HEK293 (cell line): ENCODE results near the gene HECTD4.

Experiments used
- GLIS2 ChIP-seq: fragments of 450-650 bp; formaldehyde crosslinking; IDR thresholded peaks from 2 replicates; pipeline ENCODE4 v1.5.1; 2016; ENCODE audit warnings: missing biosample characterization, missing genetic modification characterization
- TCF7L2 ChIP-seq: IDR thresholded peaks from 2 replicates; pipeline ENCODE4 v1.6.1; 2011; ENCODE audit warnings: low read depth, mild to moderate bottlenecking, inconsistent platforms, low read length, moderate library complexity, borderline replicate concordance
- YY1 ChIP-seq: fragments of 450-650 bp; formaldehyde crosslinking; IDR thresholded peaks from 2 replicates; pipeline ENCODE4 v1.5.1; 2018; ENCODE audit warnings: missing biosample characterization, missing genetic modification characterization
- ZBTB20 ChIP-seq: fragments of 450-650 bp; formaldehyde crosslinking; IDR thresholded peaks from 2 replicates; pipeline ENCODE4 v1.5.1; 2016; ENCODE audit warnings: missing biosample characterization, missing genetic modification characterization
- ZEB2 ChIP-seq: fragments of 450-650 bp; formaldehyde crosslinking; IDR thresholded peaks from 2 replicates; pipeline ENCODE4 v1.5.1; 2016; ENCODE audit warnings: missing biosample characterization, missing genetic modification characterization
- ZNF114 ChIP-seq: fragments of 450-650 bp; formaldehyde crosslinking; IDR thresholded peaks from 2 replicates; pipeline ENCODE4 v1.5.0; 2017; ENCODE audit warnings: missing biosample characterization, missing genetic modification characterization
- ZNF138 ChIP-seq: fragments of 450-650 bp; formaldehyde crosslinking; IDR thresholded peaks from 2 replicates; pipeline ENCODE4 v1.5.1; 2016; ENCODE audit warnings: missing biosample characterization, missing genetic modification characterization, borderline replicate concordance
- ZNF223 ChIP-seq: fragments of 450-650 bp; formaldehyde crosslinking; IDR thresholded peaks from 2 replicates; pipeline ENCODE4 v1.5.1; 2016; ENCODE audit warnings: missing biosample characterization, missing genetic modification characterization
- ZNF324 ChIP-seq: fragments of 450-650 bp; formaldehyde crosslinking; IDR thresholded peaks from 2 replicates; pipeline ENCODE4 v1.5.1; 2016; ENCODE audit warnings: missing biosample characterization, missing genetic modification characterization
- ZNF37A ChIP-seq: fragments of 450-650 bp; IDR thresholded peaks from 2 replicates; pipeline ENCODE4 v1.5.1; 2018; ENCODE audit warnings: missing biosample characterization, missing genetic modification characterization
- ZNF423 ChIP-seq: fragments of 450-650 bp; formaldehyde crosslinking; IDR thresholded peaks from 2 replicates; pipeline ENCODE4 v1.5.1; 2016; ENCODE audit warnings: missing biosample characterization, missing genetic modification characterization
- ZNF658 ChIP-seq: fragments of 450-650 bp; formaldehyde crosslinking; IDR thresholded peaks from 2 replicates; pipeline ENCODE4; 2016; ENCODE audit warnings: missing biosample characterization, missing genetic modification characterization
- ZNF830 ChIP-seq: fragments of 450-650 bp; IDR thresholded peaks from 2 replicates; pipeline ENCODE4 v1.5.0; 2018; ENCODE audit warnings: missing biosample characterization, missing genetic modification characterization, low read depth, mild to moderate bottlenecking, moderate library complexity
- TF ChIP-seq, protein P1 (sequence below): fragments of 450-650 bp; formaldehyde crosslinking; IDR thresholded peaks from 2 replicates; pipeline ENCODE4 v1.5.1; 2016; ENCODE audit warnings: missing biosample characterization, missing genetic modification characterization
- TF ChIP-seq, protein P2 (sequence below): fragments of 450-650 bp; formaldehyde crosslinking; IDR thresholded peaks from 2 replicates; pipeline ENCODE4 v1.5.1; 2016; ENCODE audit warnings: missing biosample characterization, missing genetic modification characterization
- TF ChIP-seq, protein P3 (sequence below): sonication (generic); formaldehyde crosslinking; IDR thresholded peaks from 2 replicates; pipeline ENCODE4 v1.8.1; 2022; ENCODE audit warnings: mild to moderate bottlenecking, moderate library complexity, missing genetic modification reagents
- TF ChIP-seq, protein P4 (sequence below): fragments of 450-650 bp; formaldehyde crosslinking; conservative IDR thresholded peaks from 2 replicates; pipeline ENCODE4 v1.5.1; 2016; ENCODE audit warnings: low read depth, missing biosample characterization, missing genetic modification characterization
- TF ChIP-seq, protein P5 (sequence below): fragments of 450-650 bp; formaldehyde crosslinking; IDR thresholded peaks from 2 replicates; pipeline ENCODE4 v1.5.1; 2016; ENCODE audit warnings: missing biosample characterization, missing genetic modification characterization
- TF ChIP-seq, protein P6 (sequence below): fragments of 450-650 bp; formaldehyde crosslinking; IDR thresholded peaks from 2 replicates; pipeline ENCODE4 v1.5.1; 2016; ENCODE audit warnings: missing biosample characterization, missing genetic modification characterization
- TF ChIP-seq, protein P7 (sequence below): fragments of 450-650 bp; formaldehyde crosslinking; conservative IDR thresholded peaks from 2 replicates; pipeline ENCODE4 v1.5.1; 2016; ENCODE audit warnings: low read depth, missing biosample characterization, missing genetic modification characterization

Gene HECTD4

DNA sequence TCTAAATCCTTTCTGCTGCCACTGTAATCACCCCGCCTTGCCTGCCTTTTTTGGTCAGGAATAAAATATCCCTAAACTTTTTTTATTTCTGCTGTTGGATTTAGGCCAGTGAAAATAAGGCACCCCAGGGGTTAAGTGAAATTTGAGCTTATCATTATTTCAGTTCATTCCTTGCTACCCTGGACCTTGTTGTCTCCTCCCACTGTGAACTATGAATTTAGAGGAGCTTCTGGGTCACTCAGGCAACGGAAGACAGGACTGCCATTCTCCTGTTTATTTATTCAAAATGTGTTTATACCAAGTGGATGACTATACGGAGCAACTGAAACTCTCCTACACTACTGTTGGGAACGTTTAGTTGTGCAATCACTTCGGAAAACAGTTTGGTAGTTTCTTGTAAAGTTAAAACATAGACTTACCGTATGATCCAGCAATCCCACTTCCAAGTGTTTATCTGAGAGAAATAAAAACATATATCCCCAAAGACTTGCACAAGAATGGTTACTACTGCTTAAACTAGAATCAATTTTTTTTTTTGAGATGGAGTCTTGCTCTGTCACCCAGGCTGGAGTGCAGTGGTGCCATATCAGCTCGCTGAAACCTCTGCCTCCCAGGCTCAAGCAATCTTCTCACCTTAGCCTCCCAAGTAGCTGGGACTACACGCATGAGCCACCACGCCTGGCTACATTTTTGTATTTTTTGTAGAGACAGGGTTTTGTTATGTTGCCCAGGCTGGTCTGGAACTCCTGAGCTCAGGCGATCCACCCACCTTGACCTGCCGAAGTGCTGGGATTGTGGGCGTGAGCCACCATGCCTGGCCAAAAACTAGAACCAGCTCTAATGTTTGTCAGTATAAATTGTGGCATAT, 259.2 kb downstream of the HECTD4 start (continued):
- TF ChIP-seq, protein P1, sequence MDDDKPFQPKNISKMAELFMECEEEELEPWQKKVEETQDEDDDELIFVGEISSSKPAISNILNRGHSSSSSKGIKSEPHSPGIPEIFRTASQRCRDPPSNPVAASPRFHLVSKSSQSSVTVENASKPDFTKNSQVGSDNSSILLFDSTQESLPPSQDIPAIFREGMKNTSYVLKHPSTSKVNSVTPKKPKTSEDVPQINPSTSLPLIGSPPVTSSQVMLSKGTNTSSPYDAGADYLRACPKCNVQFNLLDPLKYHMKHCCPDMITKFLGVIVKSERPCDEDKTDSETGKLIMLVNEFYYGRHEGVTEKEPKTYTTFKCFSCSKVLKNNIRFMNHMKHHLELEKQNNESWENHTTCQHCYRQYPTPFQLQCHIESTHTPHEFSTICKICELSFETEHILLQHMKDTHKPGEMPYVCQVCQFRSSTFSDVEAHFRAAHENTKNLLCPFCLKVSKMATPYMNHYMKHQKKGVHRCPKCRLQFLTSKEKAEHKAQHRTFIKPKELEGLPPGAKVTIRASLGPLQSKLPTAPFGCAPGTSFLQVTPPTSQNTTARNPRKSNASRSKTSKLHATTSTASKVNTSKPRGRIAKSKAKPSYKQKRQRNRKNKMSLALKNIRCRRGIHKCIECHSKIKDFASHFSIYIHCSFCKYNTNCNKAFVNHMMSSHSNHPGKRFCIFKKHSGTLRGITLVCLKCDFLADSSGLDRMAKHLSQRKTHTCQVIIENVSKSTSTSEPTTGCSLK (tag by site-specific recombination), result no peak
- TF ChIP-seq ZNF37A (tag by site-specific recombination), result no peak
- no peak for TF ChIP-seq ZNF114
- no peak for TF ChIP-seq GLIS2
- 0 out of 2 replicates have a peak, but pooled peaks have one; percentile 58 for TF ChIP-seq ZEB2 (tag by site-specific recombination)
- TF ChIP-seq ZNF324 (tag by site-specific recombination), result no peak
- TF ChIP-seq ZNF830, result no peak
- TF ChIP-seq, protein P2, sequence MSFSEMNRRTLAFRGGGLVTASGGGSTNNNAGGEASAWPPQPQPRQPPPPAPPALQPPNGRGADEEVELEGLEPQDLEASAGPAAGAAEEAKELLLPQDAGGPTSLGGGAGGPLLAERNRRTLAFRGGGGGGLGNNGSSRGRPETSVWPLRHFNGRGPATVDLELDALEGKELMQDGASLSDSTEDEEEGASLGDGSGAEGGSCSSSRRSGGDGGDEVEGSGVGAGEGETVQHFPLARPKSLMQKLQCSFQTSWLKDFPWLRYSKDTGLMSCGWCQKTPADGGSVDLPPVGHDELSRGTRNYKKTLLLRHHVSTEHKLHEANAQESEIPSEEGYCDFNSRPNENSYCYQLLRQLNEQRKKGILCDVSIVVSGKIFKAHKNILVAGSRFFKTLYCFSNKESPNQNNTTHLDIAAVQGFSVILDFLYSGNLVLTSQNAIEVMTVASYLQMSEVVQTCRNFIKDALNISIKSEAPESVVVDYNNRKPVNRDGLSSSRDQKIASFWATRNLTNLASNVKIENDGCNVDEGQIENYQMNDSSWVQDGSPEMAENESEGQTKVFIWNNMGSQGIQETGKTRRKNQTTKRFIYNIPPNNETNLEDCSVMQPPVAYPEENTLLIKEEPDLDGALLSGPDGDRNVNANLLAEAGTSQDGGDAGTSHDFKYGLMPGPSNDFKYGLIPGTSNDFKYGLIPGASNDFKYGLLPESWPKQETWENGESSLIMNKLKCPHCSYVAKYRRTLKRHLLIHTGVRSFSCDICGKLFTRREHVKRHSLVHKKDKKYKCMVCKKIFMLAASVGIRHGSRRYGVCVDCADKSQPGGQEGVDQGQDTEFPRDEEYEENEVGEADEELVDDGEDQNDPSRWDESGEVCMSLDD, result no peak
- TF ChIP-seq ZBTB20 (tag by site-specific recombination), result 0 out of 2 replicates have a peak, but pooled peaks have one; percentile 14
- TF ChIP-seq ZNF658 (tag by site-specific recombination), result no peak
- no peak for TF ChIP-seq ZNF138
- TF ChIP-seq, protein P3, sequence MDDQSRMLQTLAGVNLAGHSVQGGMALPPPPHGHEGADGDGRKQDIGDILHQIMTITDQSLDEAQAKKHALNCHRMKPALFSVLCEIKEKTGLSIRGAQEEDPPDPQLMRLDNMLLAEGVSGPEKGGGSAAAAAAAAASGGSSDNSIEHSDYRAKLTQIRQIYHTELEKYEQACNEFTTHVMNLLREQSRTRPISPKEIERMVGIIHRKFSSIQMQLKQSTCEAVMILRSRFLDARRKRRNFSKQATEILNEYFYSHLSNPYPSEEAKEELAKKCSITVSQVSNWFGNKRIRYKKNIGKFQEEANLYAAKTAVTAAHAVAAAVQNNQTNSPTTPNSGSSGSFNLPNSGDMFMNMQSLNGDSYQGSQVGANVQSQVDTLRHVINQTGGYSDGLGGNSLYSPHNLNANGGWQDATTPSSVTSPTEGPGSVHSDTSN, result no peak
- no peak for TF ChIP-seq TCF7L2
- TF ChIP-seq, protein P4, sequence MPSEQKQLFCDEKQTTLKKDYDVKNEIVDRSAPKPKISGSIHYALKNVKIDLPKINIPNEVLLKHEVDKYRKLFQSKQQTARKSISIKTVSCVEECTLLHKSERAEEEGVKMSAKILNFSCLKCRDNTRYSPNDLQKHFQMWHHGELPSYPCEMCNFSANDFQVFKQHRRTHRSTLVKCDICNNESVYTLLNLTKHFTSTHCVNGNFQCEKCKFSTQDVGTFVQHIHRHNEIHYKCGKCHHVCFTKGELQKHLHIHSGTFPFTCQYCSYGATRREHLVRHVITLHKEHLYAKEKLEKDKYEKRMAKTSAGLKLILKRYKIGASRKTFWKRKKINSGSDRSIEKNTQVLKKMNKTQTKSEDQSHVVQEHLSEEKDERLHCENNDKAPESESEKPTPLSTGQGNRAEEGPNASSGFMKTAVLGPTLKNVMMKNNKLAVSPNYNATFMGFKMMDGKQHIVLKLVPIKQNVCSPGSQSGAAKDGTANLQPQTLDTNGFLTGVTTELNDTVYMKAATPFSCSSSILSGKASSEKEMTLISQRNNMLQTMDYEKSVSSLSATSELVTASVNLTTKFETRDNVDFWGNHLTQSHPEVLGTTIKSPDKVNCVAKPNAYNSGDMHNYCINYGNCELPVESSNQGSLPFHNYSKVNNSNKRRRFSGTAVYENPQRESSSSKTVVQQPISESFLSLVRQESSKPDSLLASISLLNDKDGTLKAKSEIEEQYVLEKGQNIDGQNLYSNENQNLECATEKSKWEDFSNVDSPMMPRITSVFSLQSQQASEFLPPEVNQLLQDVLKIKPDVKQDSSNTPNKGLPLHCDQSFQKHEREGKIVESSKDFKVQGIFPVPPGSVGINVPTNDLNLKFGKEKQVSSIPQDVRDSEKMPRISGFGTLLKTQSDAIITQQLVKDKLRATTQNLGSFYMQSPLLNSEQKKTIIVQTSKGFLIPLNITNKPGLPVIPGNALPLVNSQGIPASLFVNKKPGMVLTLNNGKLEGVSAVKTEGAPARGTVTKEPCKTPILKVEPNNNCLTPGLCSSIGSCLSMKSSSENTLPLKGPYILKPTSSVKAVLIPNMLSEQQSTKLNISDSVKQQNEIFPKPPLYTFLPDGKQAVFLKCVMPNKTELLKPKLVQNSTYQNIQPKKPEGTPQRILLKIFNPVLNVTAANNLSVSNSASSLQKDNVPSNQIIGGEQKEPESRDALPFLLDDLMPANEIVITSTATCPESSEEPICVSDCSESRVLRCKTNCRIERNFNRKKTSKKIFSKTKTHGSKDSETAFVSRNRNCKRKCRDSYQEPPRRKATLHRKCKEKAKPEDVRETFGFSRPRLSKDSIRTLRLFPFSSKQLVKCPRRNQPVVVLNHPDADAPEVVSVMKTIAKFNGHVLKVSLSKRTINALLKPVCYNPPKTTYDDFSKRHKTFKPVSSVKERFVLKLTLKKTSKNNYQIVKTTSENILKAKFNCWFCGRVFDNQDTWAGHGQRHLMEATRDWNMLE, result 0 out of 2 replicates have a peak, but pooled peaks have one; percentile 52
- TF ChIP-seq, protein P5, sequence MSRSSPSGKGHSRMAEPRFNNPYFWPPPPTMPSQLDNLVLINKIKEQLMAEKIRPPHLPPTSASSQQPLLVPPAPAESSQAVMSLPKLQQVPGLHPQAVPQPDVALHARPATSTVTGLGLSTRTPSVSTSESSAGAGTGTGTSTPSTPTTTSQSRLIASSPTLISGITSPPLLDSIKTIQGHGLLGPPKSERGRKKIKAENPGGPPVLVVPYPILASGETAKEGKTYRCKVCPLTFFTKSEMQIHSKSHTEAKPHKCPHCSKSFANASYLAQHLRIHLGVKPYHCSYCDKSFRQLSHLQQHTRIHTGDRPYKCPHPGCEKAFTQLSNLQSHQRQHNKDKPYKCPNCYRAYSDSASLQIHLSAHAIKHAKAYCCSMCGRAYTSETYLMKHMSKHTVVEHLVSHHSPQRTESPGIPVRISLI (tag by site-specific recombination), result peak; percentile 73
- TF ChIP-seq, protein P6, sequence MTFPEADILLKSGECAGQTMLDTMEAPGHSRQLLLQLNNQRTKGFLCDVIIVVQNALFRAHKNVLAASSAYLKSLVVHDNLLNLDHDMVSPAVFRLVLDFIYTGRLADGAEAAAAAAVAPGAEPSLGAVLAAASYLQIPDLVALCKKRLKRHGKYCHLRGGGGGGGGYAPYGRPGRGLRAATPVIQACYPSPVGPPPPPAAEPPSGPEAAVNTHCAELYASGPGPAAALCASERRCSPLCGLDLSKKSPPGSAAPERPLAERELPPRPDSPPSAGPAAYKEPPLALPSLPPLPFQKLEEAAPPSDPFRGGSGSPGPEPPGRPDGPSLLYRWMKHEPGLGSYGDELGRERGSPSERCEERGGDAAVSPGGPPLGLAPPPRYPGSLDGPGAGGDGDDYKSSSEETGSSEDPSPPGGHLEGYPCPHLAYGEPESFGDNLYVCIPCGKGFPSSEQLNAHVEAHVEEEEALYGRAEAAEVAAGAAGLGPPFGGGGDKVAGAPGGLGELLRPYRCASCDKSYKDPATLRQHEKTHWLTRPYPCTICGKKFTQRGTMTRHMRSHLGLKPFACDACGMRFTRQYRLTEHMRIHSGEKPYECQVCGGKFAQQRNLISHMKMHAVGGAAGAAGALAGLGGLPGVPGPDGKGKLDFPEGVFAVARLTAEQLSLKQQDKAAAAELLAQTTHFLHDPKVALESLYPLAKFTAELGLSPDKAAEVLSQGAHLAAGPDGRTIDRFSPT (tag by site-specific recombination), result no peak
- TF ChIP-seq, protein P7, sequence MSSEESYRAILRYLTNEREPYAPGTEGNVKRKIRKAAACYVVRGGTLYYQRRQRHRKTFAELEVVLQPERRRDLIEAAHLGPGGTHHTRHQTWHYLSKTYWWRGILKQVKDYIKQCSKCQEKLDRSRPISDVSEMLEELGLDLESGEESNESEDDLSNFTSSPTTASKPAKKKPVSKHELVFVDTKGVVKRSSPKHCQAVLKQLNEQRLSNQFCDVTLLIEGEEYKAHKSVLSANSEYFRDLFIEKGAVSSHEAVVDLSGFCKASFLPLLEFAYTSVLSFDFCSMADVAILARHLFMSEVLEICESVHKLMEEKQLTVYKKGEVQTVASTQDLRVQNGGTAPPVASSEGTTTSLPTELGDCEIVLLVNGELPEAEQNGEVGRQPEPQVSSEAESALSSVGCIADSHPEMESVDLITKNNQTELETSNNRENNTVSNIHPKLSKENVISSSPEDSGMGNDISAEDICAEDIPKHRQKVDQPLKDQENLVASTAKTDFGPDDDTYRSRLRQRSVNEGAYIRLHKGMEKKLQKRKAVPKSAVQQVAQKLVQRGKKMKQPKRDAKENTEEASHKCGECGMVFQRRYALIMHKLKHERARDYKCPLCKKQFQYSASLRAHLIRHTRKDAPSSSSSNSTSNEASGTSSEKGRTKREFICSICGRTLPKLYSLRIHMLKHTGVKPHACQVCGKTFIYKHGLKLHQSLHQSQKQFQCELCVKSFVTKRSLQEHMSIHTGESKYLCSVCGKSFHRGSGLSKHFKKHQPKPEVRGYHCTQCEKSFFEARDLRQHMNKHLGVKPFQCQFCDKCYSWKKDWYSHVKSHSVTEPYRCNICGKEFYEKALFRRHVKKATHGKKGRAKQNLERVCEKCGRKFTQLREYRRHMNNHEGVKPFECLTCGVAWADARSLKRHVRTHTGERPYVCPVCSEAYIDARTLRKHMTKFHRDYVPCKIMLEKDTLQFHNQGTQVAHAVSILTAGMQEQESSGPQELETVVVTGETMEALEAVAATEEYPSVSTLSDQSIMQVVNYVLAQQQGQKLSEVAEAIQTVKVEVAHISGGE (tag by site-specific recombination), result no peak
- no peak for TF ChIP-seq ZNF223 (tag by site-specific recombination)
- no peak for TF ChIP-seq YY1 (tag by site-specific recombination)
- TF ChIP-seq ZNF423 (tag by site-specific recombination), result no peak
